Calu3 (cell line): ENCODE results near the gene ST14. TPM values are rescaled to one million over a fixed set of nuclear protein-coding genes. Genes with fewer than 3 reads are reported as not detected.

Experiments used
- BruUV-seq: library from RNA; stranded (reverse); fragments of 400-500 nt; replicated peaks from 2 replicates; lab custom pipeline; 2021; lab: Mats Ljungman, UMichigan
- CTCF ChIA-PET: fragments of 300-600 bp; sonication (Branson Sonifier 250); formaldehyde crosslinking; loops from one replicate; lab custom pipeline; 2022; ENCODE audit warnings: antibody characterized with exemption; lab: Charles Lee
- DNase-seq: peaks from one replicate; pipeline ENCODE4 v3.0.0; 2022
- H3K27ac Mint-ChIP-seq: one replicate; pipeline ENCODE4 v1.8.0; 2022; ENCODE audit warnings: mixed read lengths; ENCODE audit not compliant: unreplicated experiment
- H3K27me3 Mint-ChIP-seq: one replicate; pipeline ENCODE4 v1.8.0; 2022; ENCODE audit warnings: mixed read lengths; ENCODE audit not compliant: unreplicated experiment
- H3K36me3 Mint-ChIP-seq: one replicate; pipeline ENCODE4 v1.8.0; 2022; ENCODE audit warnings: mild to moderate bottlenecking, moderate library complexity, mixed read lengths; ENCODE audit not compliant: insufficient read depth, unreplicated experiment
- H3K4me1 Mint-ChIP-seq: one replicate; pipeline ENCODE4 v1.8.0; 2022; ENCODE audit warnings: mild to moderate bottlenecking, low read depth, mixed read lengths; ENCODE audit not compliant: unreplicated experiment
- H3K4me3 Mint-ChIP-seq: one replicate; pipeline ENCODE4 v1.8.0; 2022; ENCODE audit warnings: mild to moderate bottlenecking, low read depth, moderate library complexity, mixed read lengths; ENCODE audit not compliant: unreplicated experiment
- H3K9me3 Mint-ChIP-seq: one replicate; pipeline ENCODE4 v1.8.0; 2022; ENCODE audit warnings: low read depth, mixed read lengths; ENCODE audit not compliant: unreplicated experiment
- CTCF ChIP-seq: fragments of 200-600 bp; IDR thresholded peaks from one replicate; pipeline ENCODE4 v1.8.0; 2022; ENCODE audit warnings: antibody characterized with exemption; ENCODE audit not compliant: unreplicated experiment
- intact Hi-C: fragments of 100-400 bp; cut with micrococcal nuclease; formaldehyde crosslinking; loops from one replicate; pipeline ENCODE4 v1.10.0; 2022; ENCODE audit not compliant: unreplicated experiment
- total RNA-seq: library from RNA; stranded (reverse); gene quantifications from 2 replicates; pipeline ENCODE4 v1.2.3, GENCODE V29; 2022

ST14 gene
- total RNA-seq, 1 experiment from 2014 or later, result 153 TPM

- Mint-ChIP-seq H3K27ac (no peak overlapping the region), H3K4me3 (no peak overlapping the region), H3K36me3 (peaks cover 46% of the 10 kb centered on the region), H3K9me3 (peaks cover 3% of the 10 kb centered on the region), H3K27me3 (no peaks in the 10 kb centered on the region), H3K4me1 (no peaks in the 10 kb centered on the region)
- CTCF ChIA-PET, result interaction anchor here (0.6 kb wide), 1 partner anchor 309 kb away, joined by 3 read pairs; no protein-coding TSS in a partner anchor
- no TSS peak for BruUV-seq
- DNase-seq, result no peak
- no peak for TF ChIP-seq CTCF
- intact Hi-C loops, result no loop called here
Observed at GRCh38 chr11:130206141-130206540, 46.6 kb downstream of the ST14 start.

GRCh38 chr11:130208241-130209127 is 48.9 kb downstream of the ST14 start:
- Mint-ChIP-seq H3K9me3 (no peaks in the 10 kb centered on the region), H3K36me3 (peaks cover 36% of the 10 kb centered on the region), H3K4me1 (no peaks in the 10 kb centered on the region), H3K27me3 (no peaks in the 10 kb centered on the region), H3K4me3 (no peak overlapping the region), H3K27ac (no peak overlapping the region)
- no TSS peak for BruUV-seq
- DNase-seq, result no peak
- intact Hi-C loops, result no loop called here
- no peak for TF ChIP-seq CTCF
- CTCF ChIA-PET, result no interaction called here

- no peak for TF ChIP-seq CTCF
- no TSS peak for BruUV-seq
- no peak overlapping the region for H3K4me3 Mint-ChIP-seq
- no peak for DNase-seq
- peaks cover 39% of the 10 kb centered on the region for H3K36me3 Mint-ChIP-seq
- CTCF ChIA-PET, result no interaction called here
- H3K4me1 Mint-ChIP-seq, result no peaks in the 10 kb centered on the region
- H3K27ac Mint-ChIP-seq, result no peak overlapping the region
- H3K9me3 Mint-ChIP-seq, result no peaks in the 10 kb centered on the region
- no peaks in the 10 kb centered on the region for H3K27me3 Mint-ChIP-seq
- intact Hi-C loops, result no loop called here
Observed at GRCh38 chr11:130209128-130209932, 49.7 kb downstream of the ST14 start.

- Mint-ChIP-seq H3K9me3 (no peaks in the 10 kb centered on the region), H3K4me3 (no peak overlapping the region), H3K4me1 (no peaks in the 10 kb centered on the region), H3K27me3 (no peaks in the 10 kb centered on the region), H3K27ac (no peak overlapping the region), H3K36me3 (peaks cover 39% of the 10 kb centered on the region)
- intact Hi-C loops, result loop anchor here (5.0 kb wide), 2 partner anchors 207 to 288 kb away; no protein-coding TSS in a partner anchor
- no peak for TF ChIP-seq CTCF
- CTCF ChIA-PET, result no interaction called here
- no peak for DNase-seq
- BruUV-seq, result TSS peak; percentile 94
Observed at GRCh38 chr11:130209954-130210854, 50.6 kb downstream of the ST14 start.
